Measurements from ENCODE around the gene GPRIN2. TPM values are rescaled to one million over a fixed set of nuclear protein-coding genes. Genes with fewer than 3 reads are reported as not detected.
"Not testable (repeated sequence)": the region's sequence is repeated elsewhere in the genome, so short reads cannot be mapped to it uniquely, and the experiment has no call there.

Gene GPRIN2
- total RNA-seq, 2 donors from 2014 or later, result 32.3 to 34.4 TPM

DNA sequence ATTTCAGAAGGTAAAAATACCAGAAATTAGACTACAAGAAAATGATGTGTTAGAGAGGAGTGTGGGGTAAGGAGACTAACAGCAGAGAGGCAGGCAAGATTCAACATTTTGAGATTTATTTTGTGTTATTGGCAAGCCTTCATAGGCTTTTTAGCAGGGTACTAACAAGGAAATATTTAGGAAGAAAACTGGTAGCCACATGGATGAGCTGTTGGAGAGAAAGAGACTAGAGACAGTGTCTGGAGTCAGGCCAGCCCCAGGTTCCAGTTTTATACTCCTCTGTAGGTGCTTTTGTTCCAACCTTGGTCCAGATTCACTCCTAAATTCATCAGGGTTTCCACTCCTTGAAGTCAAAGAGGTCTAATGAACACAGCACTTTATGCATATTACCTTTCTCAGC is 41.1 kb downstream of the GPRIN2 start:
- no peak for DNase-seq
- Histone ChIP-seq H3K9me3 (no peaks in the 10 kb centered on the region), H3K36me3 (no peaks in the 10 kb centered on the region), H3K27ac (no peak overlapping the region), H3K27me3 (no peaks in the 10 kb centered on the region), H3K4me1 (no peaks in the 10 kb centered on the region), H3K9ac (ENCODE audit: low read depth in 2 of 2, low read length in 2 of 2) (no peak overlapping the region), H3K4me3 (no peak overlapping the region)
- TF ChIP-seq, protein P1, sequence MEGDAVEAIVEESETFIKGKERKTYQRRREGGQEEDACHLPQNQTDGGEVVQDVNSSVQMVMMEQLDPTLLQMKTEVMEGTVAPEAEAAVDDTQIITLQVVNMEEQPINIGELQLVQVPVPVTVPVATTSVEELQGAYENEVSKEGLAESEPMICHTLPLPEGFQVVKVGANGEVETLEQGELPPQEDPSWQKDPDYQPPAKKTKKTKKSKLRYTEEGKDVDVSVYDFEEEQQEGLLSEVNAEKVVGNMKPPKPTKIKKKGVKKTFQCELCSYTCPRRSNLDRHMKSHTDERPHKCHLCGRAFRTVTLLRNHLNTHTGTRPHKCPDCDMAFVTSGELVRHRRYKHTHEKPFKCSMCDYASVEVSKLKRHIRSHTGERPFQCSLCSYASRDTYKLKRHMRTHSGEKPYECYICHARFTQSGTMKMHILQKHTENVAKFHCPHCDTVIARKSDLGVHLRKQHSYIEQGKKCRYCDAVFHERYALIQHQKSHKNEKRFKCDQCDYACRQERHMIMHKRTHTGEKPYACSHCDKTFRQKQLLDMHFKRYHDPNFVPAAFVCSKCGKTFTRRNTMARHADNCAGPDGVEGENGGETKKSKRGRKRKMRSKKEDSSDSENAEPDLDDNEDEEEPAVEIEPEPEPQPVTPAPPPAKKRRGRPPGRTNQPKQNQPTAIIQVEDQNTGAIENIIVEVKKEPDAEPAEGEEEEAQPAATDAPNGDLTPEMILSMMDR (IDR thresholded peaks at IDR 0.05), result no peak
- intact Hi-C loops (cut with DNase I), result no loop called here

DNA sequence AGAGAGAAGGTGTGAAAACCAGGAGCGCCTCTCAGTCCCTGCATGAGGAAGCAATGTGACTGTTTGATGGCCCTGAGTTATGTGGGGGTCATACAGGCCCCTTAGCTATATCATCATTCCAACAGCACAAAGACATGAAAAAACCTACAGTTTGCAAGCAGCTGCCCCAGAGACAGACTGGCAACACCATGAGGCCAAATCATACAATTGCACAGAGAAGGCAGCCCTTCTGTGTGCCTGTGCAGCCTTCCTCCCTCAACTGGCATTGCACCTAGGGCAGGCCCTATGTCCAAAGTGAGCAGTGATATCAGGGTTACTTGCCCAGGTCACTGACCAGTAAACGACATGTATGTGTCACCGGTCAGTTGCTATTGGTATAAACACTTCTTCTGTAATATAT is 41.6 kb downstream of the GPRIN2 start:
- H3K9me3 ChIP-seq, result no peaks in the 10 kb centered on the region
- no peak overlapping the region for H3K4me3 ChIP-seq
- no peaks in the 10 kb centered on the region for H3K36me3 ChIP-seq
- TF ChIP-seq, protein P1 (IDR thresholded peaks at IDR 0.05), result no peak
- no peak for DNase-seq
- no peaks in the 10 kb centered on the region for H3K27me3 ChIP-seq
- no peak overlapping the region for H3K9ac ChIP-seq (ENCODE audit: low read depth in 2 of 2, low read length in 2 of 2)
- no peak overlapping the region for H3K27ac ChIP-seq
- H3K4me1 ChIP-seq, result no peaks in the 10 kb centered on the region
- intact Hi-C loops (cut with DNase I), result no loop called here

DNA sequence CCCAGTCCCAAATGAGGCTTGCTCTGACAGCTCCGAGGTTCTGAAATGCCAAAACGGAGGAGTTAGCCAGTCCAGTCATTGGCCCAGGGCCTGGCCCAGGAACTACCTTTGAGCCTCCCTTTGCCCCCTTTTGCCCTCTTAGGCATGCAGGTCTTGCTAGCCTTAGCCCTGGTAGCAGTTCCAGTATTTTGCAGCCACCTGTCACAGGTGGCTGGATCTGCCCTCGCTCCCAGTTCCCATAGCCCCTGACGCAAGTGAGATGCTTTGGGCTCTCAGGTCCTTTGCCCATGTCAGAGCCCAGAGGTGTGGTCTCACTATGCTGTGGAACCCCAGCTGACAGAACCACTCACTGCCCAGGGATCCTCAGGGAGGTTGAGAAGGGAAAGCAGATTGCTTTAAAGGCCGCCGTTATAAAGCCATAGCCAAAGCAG is 42.0 kb downstream of the GPRIN2 start:
- TF ChIP-seq, protein P1 (IDR thresholded peaks at IDR 0.05), result no peak
- Histone ChIP-seq H3K9ac (ENCODE audit: low read depth in 2 of 2, low read length in 2 of 2) (no peak overlapping the region), H3K27ac (no peak overlapping the region), H3K9me3 (no peaks in the 10 kb centered on the region), H3K36me3 (no peaks in the 10 kb centered on the region), H3K27me3 (no peaks in the 10 kb centered on the region), H3K4me3 (no peak overlapping the region), H3K4me1 (no peaks in the 10 kb centered on the region)
- DNase-seq, result peak; percentile 18
- intact Hi-C loops (cut with DNase I), result no loop called here

DNA sequence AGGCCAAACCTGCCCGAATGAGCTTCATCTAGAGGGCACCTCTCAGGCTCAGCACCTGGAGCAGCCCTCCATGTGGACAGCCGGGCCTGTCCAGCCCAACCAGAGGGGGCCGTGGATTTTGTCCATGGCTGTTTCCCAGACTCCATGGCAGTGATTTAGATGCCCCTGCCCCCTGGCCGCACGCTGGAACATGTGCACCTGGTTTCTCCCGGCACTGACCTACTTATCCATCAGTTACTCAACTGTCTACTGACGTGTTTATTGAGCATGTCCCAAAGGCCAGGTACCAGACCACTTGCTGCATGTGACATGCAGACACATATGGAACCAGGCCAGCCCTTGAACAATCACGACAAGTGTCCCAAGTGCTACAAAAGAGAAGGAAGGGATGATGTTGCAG is 43.1 kb downstream of the GPRIN2 start:
- H3K9ac ChIP-seq (ENCODE audit: low read depth in 2 of 2, low read length in 2 of 2); H3K27ac ChIP-seq; intact Hi-C loops (cut with DNase I); H3K4me1 ChIP-seq; H3K27me3 ChIP-seq; DNase-seq; H3K36me3 ChIP-seq; H3K4me3 ChIP-seq; H3K9me3 ChIP-seq: not testable (repeated sequence)

DNA sequence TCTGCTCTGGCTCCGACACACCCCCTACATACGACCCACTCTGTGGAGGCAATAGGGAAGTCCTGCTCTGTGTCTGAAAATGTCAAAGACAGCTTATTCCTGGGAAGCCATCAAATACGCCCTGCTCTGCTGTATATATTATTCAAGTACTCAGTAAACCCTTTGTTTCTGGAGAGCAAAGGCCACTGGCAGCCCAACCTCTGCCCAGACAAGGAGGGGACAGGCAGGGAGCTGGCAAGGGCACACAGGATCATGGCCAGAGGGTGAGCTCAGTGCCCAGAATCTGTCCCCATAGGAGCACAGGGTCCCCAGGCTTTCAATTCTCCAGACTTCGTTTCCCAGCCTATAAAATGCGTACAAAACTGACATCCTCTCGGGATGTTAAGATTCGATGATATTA is 43.7 kb downstream of the GPRIN2 start:
- H3K36me3 ChIP-seq; H3K27me3 ChIP-seq; DNase-seq; H3K4me3 ChIP-seq; H3K9ac ChIP-seq (ENCODE audit: low read depth in 2 of 2, low read length in 2 of 2); H3K27ac ChIP-seq; H3K9me3 ChIP-seq; H3K4me1 ChIP-seq; intact Hi-C loops (cut with DNase I): not testable (repeated sequence)

DNA sequence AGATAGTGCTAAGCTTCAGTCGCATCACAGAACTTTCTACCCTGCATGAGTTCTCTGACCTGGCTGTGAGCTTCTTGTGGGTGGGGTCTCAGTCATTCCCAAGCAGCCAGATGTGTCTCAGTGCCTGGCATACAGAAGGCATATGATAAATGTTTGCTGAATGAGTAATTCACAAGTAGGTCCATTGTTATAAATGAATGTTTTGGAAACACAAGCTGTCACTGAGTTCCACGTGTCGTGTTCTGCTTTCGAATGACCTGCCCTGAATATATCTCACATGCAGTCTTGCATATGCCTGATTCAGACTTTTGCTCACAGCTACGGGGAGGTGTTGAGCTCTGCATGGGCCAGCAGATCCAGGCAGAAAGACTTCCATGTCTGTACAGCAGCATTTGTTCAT is 44.5 kb downstream of the GPRIN2 start:
- DNase-seq; H3K27ac ChIP-seq; intact Hi-C loops (cut with DNase I); H3K9ac ChIP-seq (ENCODE audit: low read depth in 2 of 2, low read length in 2 of 2); H3K4me3 ChIP-seq; H3K4me1 ChIP-seq; H3K27me3 ChIP-seq; H3K9me3 ChIP-seq; H3K36me3 ChIP-seq: not testable (repeated sequence)

Other genes with a start within 250 kb of the GPRIN2 start
- not detected for gene ANXA8L1, start 180.9 kb downstream of the GPRIN2 start, total RNA-seq
- 1 to 10 TPM; 6.3 to 9.3 TPM for gene NPY4R, start 90.7 kb downstream of the GPRIN2 start, total RNA-seq
- gene SYT15, start 22.5 kb upstream of the GPRIN2 start, total RNA-seq, result 1 to 10 TPM in 1 of 2 donors, under 1 TPM in 1; 0.62 to 1.2 TPM